Dendritic cell treated with granulocyte-macrophage colony-stimulating factor and Interleukin-4, amounts not matched to agents 40 ng/mL and 50 ng/mL, for 4 days (primary cell): ENCODE measurements around the gene BAG2.

Experiments
- H3K27ac Mint-ChIP-seq: one replicate; pipeline ENCODE4 v1.8.0; 2022; ENCODE audit warnings: mild to moderate bottlenecking, mixed read lengths
- H3K27me3 Mint-ChIP-seq: one replicate; pipeline ENCODE4 v1.8.0; 2022; ENCODE audit warnings: mild to moderate bottlenecking, mixed read lengths
- H3K36me3 Mint-ChIP-seq: one replicate; pipeline ENCODE4 v1.8.0; 2022; ENCODE audit warnings: low read depth, mixed read lengths
- H3K4me1 Mint-ChIP-seq: one replicate; pipeline ENCODE4 v1.8.0; 2022; ENCODE audit warnings: low read depth, mixed read lengths
- H3K4me3 Mint-ChIP-seq: one replicate; pipeline ENCODE4 v1.8.0; 2022; ENCODE audit warnings: mild to moderate bottlenecking, moderate library complexity, mixed read lengths
- H3K9me3 Mint-ChIP-seq: one replicate; pipeline ENCODE4 v1.8.0; 2022; ENCODE audit warnings: mixed read lengths
- intact Hi-C: fragments of 100-400 bp; cut with micrococcal nuclease; formaldehyde crosslinking; loops from one replicate; pipeline ENCODE4 v1.15.0; 2022

The BAG2 gene

GRCh38 chr6:57221191-57221935 is 49.2 kb downstream of the BAG2 start:
- H3K36me3 Mint-ChIP-seq, result peaks cover 7% of the 10 kb centered on the region
- H3K27me3 Mint-ChIP-seq, result peaks cover 22% of the 10 kb centered on the region
- H3K4me1 Mint-ChIP-seq, result peaks cover 10% of the 10 kb centered on the region
- peak overlapping the region; percentile 98 for H3K4me3 Mint-ChIP-seq
- H3K27ac Mint-ChIP-seq, result peak overlapping the region; percentile 76
- intact Hi-C loops, result loop anchor here (5.0 kb wide), 2 partner anchors 49 to 329 kb away; partner anchors contain the start of gene BAG2
- H3K9me3 Mint-ChIP-seq, result no peaks in the 10 kb centered on the region

DNA sequence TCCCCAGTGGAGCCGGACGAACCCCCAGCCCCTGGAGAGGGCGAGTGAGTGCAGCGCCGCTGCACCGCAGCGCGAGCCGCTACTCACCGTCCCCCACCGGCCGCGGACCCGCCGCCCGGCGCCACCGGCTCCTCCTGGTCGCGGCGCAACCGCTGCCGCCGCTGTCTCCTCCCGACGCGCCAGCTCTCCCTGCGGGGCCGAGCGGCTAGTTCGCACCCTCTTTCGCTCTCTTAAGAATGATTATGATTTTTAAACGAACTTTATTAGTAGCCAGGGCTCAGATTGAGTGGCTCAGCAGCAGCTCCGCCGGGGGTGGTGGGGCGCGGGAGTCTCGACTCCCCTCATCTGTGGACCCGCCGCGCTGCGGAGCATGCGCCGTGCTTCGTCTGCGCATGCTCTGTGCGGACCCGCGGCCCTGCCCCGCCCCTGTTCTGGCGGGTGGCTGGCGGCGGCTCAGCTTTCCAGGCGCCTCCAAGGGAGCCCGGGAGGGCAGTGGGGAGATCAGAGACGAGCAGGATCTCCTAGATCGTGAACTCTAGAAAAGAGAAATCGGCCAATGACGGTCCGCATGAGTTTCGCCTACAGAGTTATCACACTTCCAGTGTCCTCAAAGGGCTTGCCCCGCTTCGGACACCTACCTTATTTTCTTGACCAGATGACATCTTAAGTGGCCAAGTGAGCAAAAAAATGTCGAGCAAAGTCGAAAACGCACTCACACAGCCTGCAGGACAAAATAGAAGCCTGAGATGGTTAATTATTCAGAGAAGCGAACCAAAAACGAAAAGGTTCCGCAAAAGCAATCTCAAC is 50.0 kb downstream of the BAG2 start, which contains the start of gene RAB23:
Gene RAB23, minus strand, starts transcription at position 372 of the 807 bp plus-strand sequence. CDS start 11,927 bp downstream, outside the sequence.
- H3K27ac Mint-ChIP-seq, result peak within 1 kb of the TSS; percentile 76
- peaks cover 7% of the 10 kb centered on the region for H3K36me3 Mint-ChIP-seq
- peak within 1 kb of the TSS; percentile 98 for H3K4me3 Mint-ChIP-seq
- no peaks in the 10 kb centered on the region for H3K9me3 Mint-ChIP-seq
- intact Hi-C loops, result loop anchor here (2.0 to 5.0 kb wide), 3 partner anchors 50 to 330 kb away; partner anchors contain the start of genes BAG2 and PRIM2
- H3K27me3 Mint-ChIP-seq, result peaks cover 22% of the 10 kb centered on the region
- peaks cover 10% of the 10 kb centered on the region for H3K4me1 Mint-ChIP-seq

- no peaks in the 10 kb centered on the region for H3K9me3 Mint-ChIP-seq
- peaks cover 7% of the 10 kb centered on the region for H3K36me3 Mint-ChIP-seq
- H3K4me3 Mint-ChIP-seq, result no peak overlapping the region
- H3K27me3 Mint-ChIP-seq, result peaks cover 22% of the 10 kb centered on the region
- intact Hi-C loops, result loop anchor here (2.0 to 5.0 kb wide), 3 partner anchors 50 to 330 kb away; partner anchors contain the start of genes BAG2 and PRIM2
- no peak overlapping the region for H3K27ac Mint-ChIP-seq
- peaks cover 5% of the 10 kb centered on the region for H3K4me1 Mint-ChIP-seq
Observed at GRCh38 chr6:57222743-57223077, 50.6 kb downstream of the BAG2 start.

DNA sequence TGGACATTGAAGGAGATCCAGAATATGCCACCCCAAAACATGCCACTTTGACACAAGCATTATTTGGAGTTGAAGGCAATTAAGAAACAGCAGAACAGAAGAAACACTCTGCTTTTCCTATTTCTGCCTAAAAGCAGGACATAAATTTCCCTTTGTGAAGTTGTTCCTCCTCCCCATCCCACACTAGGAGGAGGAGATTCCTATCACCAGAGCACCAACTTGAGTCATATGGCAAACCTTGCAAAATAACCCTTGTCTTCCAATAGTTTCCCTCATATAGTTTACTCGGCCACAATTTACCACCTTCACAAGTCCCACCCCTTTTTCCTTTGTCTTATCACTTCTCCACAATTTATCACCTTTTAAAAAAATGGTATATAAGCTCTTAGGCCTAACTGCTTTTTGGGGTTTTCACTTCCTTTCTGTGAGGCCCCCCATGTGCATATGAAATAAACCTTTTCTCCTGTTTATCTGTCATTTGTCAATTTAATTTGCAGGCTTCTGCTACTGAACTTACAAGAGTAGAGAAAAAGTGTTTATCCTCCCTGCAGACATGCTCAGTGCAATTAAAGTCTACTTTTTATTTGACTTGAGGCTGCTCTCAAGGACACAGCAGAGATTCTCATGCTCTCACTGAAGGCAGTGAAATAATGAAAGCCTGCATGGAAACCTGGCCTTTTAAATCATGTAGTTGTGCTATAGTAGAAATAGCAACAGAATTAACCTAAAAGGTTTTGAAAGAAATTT is 52.8 kb downstream of the BAG2 start:
- intact Hi-C loops, result loop anchor here (5.0 kb wide), 2 partner anchors 53 to 333 kb away; partner anchors contain the start of gene BAG2
- peaks cover 7% of the 10 kb centered on the region for H3K36me3 Mint-ChIP-seq
- no peak overlapping the region for H3K27ac Mint-ChIP-seq
- no peaks in the 10 kb centered on the region for H3K9me3 Mint-ChIP-seq
- peaks cover 20% of the 10 kb centered on the region for H3K27me3 Mint-ChIP-seq
- H3K4me3 Mint-ChIP-seq, result no peak overlapping the region
- H3K4me1 Mint-ChIP-seq, result peaks cover 5% of the 10 kb centered on the region

GRCh38 chr6:57226221-57226620 is 54.1 kb downstream of the BAG2 start:
- H3K36me3 Mint-ChIP-seq, result peaks cover 7% of the 10 kb centered on the region
- no peaks in the 10 kb centered on the region for H3K9me3 Mint-ChIP-seq
- peaks cover 3% of the 10 kb centered on the region for H3K4me1 Mint-ChIP-seq
- no peak overlapping the region for H3K4me3 Mint-ChIP-seq
- no peak overlapping the region for H3K27ac Mint-ChIP-seq
- intact Hi-C loops, result no loop called here
- H3K27me3 Mint-ChIP-seq, result peaks cover 15% of the 10 kb centered on the region
